H1 (cell line): ENCODE data around the gene SYT15. TPM values are rescaled to one million over a fixed set of nuclear protein-coding genes. Genes with fewer than 3 reads are reported as not detected.
"Not testable (repeated sequence)": the region's sequence is repeated elsewhere in the genome, so short reads cannot be mapped to it uniquely, and the experiment has no call there.

Source experiments
- CTCF ChIA-PET: fragments of 300-600 bp; sonication (Branson Sonifier 250); formaldehyde crosslinking; loops from one replicate; lab custom pipeline; 2021; ENCODE audit not compliant: partially characterized antibody; lab: Charles Lee
- POLR2A ChIA-PET: fragments of 300-600 bp; sonication (Branson Sonifier 250); formaldehyde crosslinking; loops from one replicate; lab custom pipeline; 2021; ENCODE audit warnings: inconsistent platforms; ENCODE audit not compliant: partially characterized antibody; lab: Charles Lee
- DNase-seq, 2 experiments: peaks; one replicate each; pipeline versions ENCODE4 v3.0.0 to v3.0.0-alpha.2; 2010 to 2022; ENCODE audit warnings: low spot score in 2 of 2, low read depth in 1 of 2, mixed read lengths in 1 of 2
- FAIRE-seq: peaks from 2 replicates; lab custom pipeline; 2011; peaks lifted over from hg19 to GRCh38; lab: Jason Lieb, UNC
- H2AFZ ChIP-seq: 2 replicates; pipeline ENCODE4 v1.8.1; 2012; ENCODE audit warnings: low read length, inconsistent platforms
- H2AK5ac ChIP-seq: 2 replicates; pipeline ENCODE4 v1.6.1; 2013; ENCODE audit warnings: low read depth, low read length
- H2BK120ac ChIP-seq: replicated peaks from 2 replicates; pipeline ENCODE3; 2013; ENCODE audit warnings: low read depth, low read length, inconsistent platforms
- H2BK12ac ChIP-seq: 2 replicates; pipeline ENCODE4 v1.6.1; 2013; ENCODE audit warnings: low read depth, low read length
- H2BK15ac ChIP-seq: 2 replicates; pipeline ENCODE4 v1.6.1; 2013; ENCODE audit warnings: low read length
- H2BK20ac ChIP-seq: 2 replicates; pipeline ENCODE4 v1.6.1; 2013; ENCODE audit warnings: low read length
- H2BK5ac ChIP-seq: 2 replicates; pipeline ENCODE4 v1.6.1; 2013; ENCODE audit warnings: low read depth, low read length
- H3K14ac ChIP-seq: 2 replicates; pipeline ENCODE4 v1.6.1; 2013; ENCODE audit warnings: inconsistent platforms; ENCODE audit not compliant: insufficient read length
- H3K18ac ChIP-seq: 2 replicates; pipeline ENCODE4 v1.6.1; 2013; ENCODE audit warnings: low read length; ENCODE audit errors: extremely low read depth
- H3K23ac ChIP-seq: 2 replicates; pipeline ENCODE4 v1.6.1; 2013; ENCODE audit warnings: inconsistent platforms; ENCODE audit not compliant: insufficient read length
- H3K23me2 ChIP-seq: 2 replicates; pipeline ENCODE4 v1.6.1; 2013; ENCODE audit warnings: low read depth, low read length
- H3K27ac ChIP-seq: 2 replicates; pipeline ENCODE4 v1.6.1; 2011; ENCODE audit warnings: low read depth, low read length, inconsistent platforms
- H3K27me3 ChIP-seq, 4 experiments: replicated peaks in 1 of 4; 1 replicate in 1 of 4; 2 replicates in 3 of 4; pipeline versions ENCODE4 v1.6.1 to v1.8.1; 2011 to 2013; ENCODE audit warnings: low read length in 3 of 4, mild to moderate bottlenecking in 3 of 4, inconsistent platforms in 2 of 4, mixed read lengths in 2 of 4, moderate library complexity in 1 of 4; ENCODE audit not compliant: control insufficient read depth in 3 of 4, insufficient read depth in 3 of 4; ENCODE audit errors: extremely low read depth in 1 of 4
- H3K36me3 ChIP-seq, 4 experiments: 2 replicates each; pipeline versions ENCODE4 v1.6.1 to v1.8.1; 2011 to 2013; ENCODE audit warnings: mild to moderate bottlenecking in 4 of 4, low read length in 3 of 4, moderate library complexity in 2 of 4, control low read depth in 1 of 4, inconsistent platforms in 1 of 4; ENCODE audit not compliant: insufficient read depth in 4 of 4, control insufficient read depth in 2 of 4
- H3K4ac ChIP-seq: replicated peaks from 2 replicates; pipeline ENCODE3; 2013; ENCODE audit warnings: low read length, low read depth, mixed read lengths, inconsistent platforms; ENCODE audit not compliant: insufficient read length
- H3K4me1 ChIP-seq, 4 experiments: replicated peaks in 1 of 4; 1 replicate in 1 of 4; 2 replicates in 3 of 4; pipeline versions ENCODE4 v1.6.1 to v1.8.1; 2011 to 2013; ENCODE audit warnings: low read length in 3 of 4, inconsistent platforms in 2 of 4, mixed read lengths in 1 of 4; ENCODE audit not compliant: insufficient read depth in 4 of 4, control insufficient read depth in 3 of 4
- H3K4me2 ChIP-seq, 2 experiments: 2 replicates each; pipeline versions ENCODE4 v1.6.1 to v1.8.1; 2011 to 2013; ENCODE audit warnings: low read depth in 2 of 2, low read length in 2 of 2, control low read depth in 1 of 2, inconsistent platforms in 1 of 2, mild to moderate bottlenecking in 1 of 2; ENCODE audit not compliant: insufficient read depth in 1 of 2
- H3K4me3 ChIP-seq, 4 experiments: fragments of 200-600, 300-600 bp in 1 of 4; sonication (generic), shearing (Covaris generic), sonication (Bioruptor Twin) in 1 of 4; 2 replicates each; pipeline versions ENCODE4 v1.5.1 to v1.8.1; 2011 to 2016; ENCODE audit warnings: low read length in 4 of 4, low read depth in 3 of 4, control low read depth in 2 of 4, inconsistent platforms in 2 of 4, mild to moderate bottlenecking in 2 of 4, mixed read lengths in 1 of 4, moderate library complexity in 1 of 4; ENCODE audit not compliant: insufficient read depth in 2 of 4; ENCODE audit errors: extremely low read depth in 1 of 4
- H3K56ac ChIP-seq: replicated peaks from 2 replicates; pipeline ENCODE3; 2013; ENCODE audit warnings: low read depth, mild to moderate bottlenecking, mixed read lengths, low read length, inconsistent platforms; ENCODE audit not compliant: insufficient read length
- H3K79me1 ChIP-seq: 2 replicates; pipeline ENCODE4 v1.6.1; 2013; ENCODE audit warnings: low read depth, low read length, control low read depth
- H3K79me2 ChIP-seq, 2 experiments: 2 replicates each; pipeline versions ENCODE4 v1.6.1 to v1.8.1; 2012 to 2013; ENCODE audit warnings: low read length in 2 of 2, mild to moderate bottlenecking in 2 of 2, inconsistent platforms in 1 of 2; ENCODE audit not compliant: insufficient read depth in 2 of 2, control insufficient read depth in 1 of 2
- H3K9ac ChIP-seq, 4 experiments: replicated peaks in 1 of 4; 1 replicate in 1 of 4; 2 replicates in 3 of 4; pipeline versions ENCODE4 v1.6.1 to v1.8.1; 2011 to 2013; ENCODE audit warnings: low read depth in 3 of 4, low read length in 3 of 4, control low read depth in 2 of 4, mild to moderate bottlenecking in 2 of 4, moderate library complexity in 2 of 4, inconsistent platforms in 1 of 4; ENCODE audit errors: extremely low read depth in 1 of 4
- H3K9me3 ChIP-seq, 2 experiments: 2 replicates each; pipeline versions ENCODE4 v1.6.1 to v1.8.1; 2012 to 2013; ENCODE audit warnings: mild to moderate bottlenecking in 2 of 2, moderate library complexity in 2 of 2, control low read depth in 1 of 2, inconsistent platforms in 1 of 2, low read depth in 1 of 2, low read length in 1 of 2, mixed read lengths in 1 of 2; ENCODE audit not compliant: insufficient read depth in 2 of 2
- H4K20me1 ChIP-seq, 2 experiments: replicated peaks in 1 of 2; 2 replicates each; pipeline versions ENCODE3 to v1.8.1; 2011 to 2013; ENCODE audit warnings: inconsistent platforms in 2 of 2, low read length in 2 of 2, mild to moderate bottlenecking in 1 of 2; ENCODE audit not compliant: insufficient read depth in 2 of 2, control insufficient read depth in 1 of 2
- H4K5ac ChIP-seq: 2 replicates; pipeline ENCODE4 v1.6.1; 2013; ENCODE audit warnings: low read length, low read depth, mixed read lengths, inconsistent platforms; ENCODE audit not compliant: insufficient read length
- H4K8ac ChIP-seq: 2 replicates; pipeline ENCODE4 v1.8.0; 2013; ENCODE audit warnings: mild to moderate bottlenecking, moderate library complexity, low read length, inconsistent platforms; ENCODE audit not compliant: insufficient read depth; ENCODE audit errors: extremely low read depth
- H4K91ac ChIP-seq: replicated peaks from 2 replicates; pipeline ENCODE3; 2013; ENCODE audit warnings: low read length, mixed read lengths, inconsistent platforms; ENCODE audit not compliant: insufficient read length
- WGBS, 2 experiments: shearing (Covaris generic) in 1 of 2; methylation state at CpG; one replicate each; pipeline versions ENCODE4 v1.1.6 to v1.1.7; 2013 to 2015; ENCODE audit warnings: low lambda C conversion rate in 2 of 2, mixed read lengths in 2 of 2, inconsistent platforms in 1 of 2, low coverage in 1 of 2, missing lambda C conversion rate in 1 of 2; ENCODE audit not compliant: insufficient replicate concordance in 2 of 2, insufficient coverage in 1 of 2, insufficient read length in 1 of 2; ENCODE audit errors: extremely low coverage in 1 of 2, missing lambda C conversion rate in 1 of 2; 5-methylcytosine and 5-hydroxymethylcytosine counted together
- polyA plus RNA-seq, 7 experiments: library from polyadenylated mRNA; depleted of rRNA in 3 of 7; stranded (reverse) in 5 of 7; unstranded in 2 of 7; fragments of >200 nt in 5 of 7; fragments of 200-250 nt in 2 of 7; gene quantifications; 1 replicate in 5 of 7; 2 replicates in 1 of 7; 4 replicates in 1 of 7; pipeline versions ENCODE4 v1.2.1 to v1.2.3, GENCODE V29; 2011 to 2013; ENCODE audit warnings: missing spikeins in 2 of 7, mixed read lengths in 2 of 7
- total RNA-seq: library from RNA; stranded (reverse); fragmentation: NEBNext Ultra II Directional; extraction: Animal tissue kit (Norgen Biotek cat#: 25700); gene quantifications from 2 replicates; pipeline ENCODE4 v1.2.1, GENCODE V29; 2021

SYT15 gene
- total and polyA plus RNA-seq, 2 of the 8 experiments (the other 6 are each of a cell fraction or from before 2014, with no cell fraction given) = 0.39 to 0.61 TPM

DNA sequence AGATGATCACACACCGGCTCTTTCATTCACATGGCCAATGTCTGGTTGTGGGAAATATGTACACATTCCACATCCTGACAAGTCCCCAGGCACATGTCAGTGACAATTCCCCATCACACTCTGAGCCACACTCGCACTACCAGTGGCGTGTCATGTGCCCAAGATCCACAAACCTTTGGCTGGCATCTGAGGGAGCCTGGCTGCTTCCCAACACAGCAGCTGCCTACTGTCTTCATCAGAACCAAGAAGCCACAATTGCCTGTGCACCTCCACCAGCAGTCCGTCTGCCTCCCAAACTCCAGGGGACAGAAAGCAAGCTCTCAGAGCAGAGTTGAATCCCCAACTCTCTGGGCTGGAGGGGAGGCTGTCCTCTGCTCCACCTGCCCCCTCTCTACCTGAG is 6.2 kb upstream of the SYT15 start:
- H3K4me1 ChIP-seq, H4K5ac ChIP-seq, H3K36me3 ChIP-seq, H3K4me3 ChIP-seq, FAIRE-seq, H4K20me1 ChIP-seq, H3K79me2 ChIP-seq, DNase-seq, H3K18ac ChIP-seq, H2BK120ac ChIP-seq, H3K9ac ChIP-seq, H2BK12ac ChIP-seq, H4K8ac ChIP-seq, H4K91ac ChIP-seq, H3K27me3 ChIP-seq, H2AK5ac ChIP-seq, H3K79me1 ChIP-seq, H3K23ac ChIP-seq, H3K14ac ChIP-seq, H2BK20ac ChIP-seq, H3K9me3 ChIP-seq, H3K4me2 ChIP-seq, POLR2A ChIA-PET, H3K27ac ChIP-seq, H3K23me2 ChIP-seq, CTCF ChIA-PET, H2AFZ ChIP-seq, H3K56ac ChIP-seq, H2BK5ac ChIP-seq, H3K4ac ChIP-seq, H2BK15ac ChIP-seq: not testable (repeated sequence)
- WGBS, 2 experiments = 57% methylated on average over 3 of the region's 4 CpGs; no CpG with 5 or more reads in 1 of the 2 experiments

DNA sequence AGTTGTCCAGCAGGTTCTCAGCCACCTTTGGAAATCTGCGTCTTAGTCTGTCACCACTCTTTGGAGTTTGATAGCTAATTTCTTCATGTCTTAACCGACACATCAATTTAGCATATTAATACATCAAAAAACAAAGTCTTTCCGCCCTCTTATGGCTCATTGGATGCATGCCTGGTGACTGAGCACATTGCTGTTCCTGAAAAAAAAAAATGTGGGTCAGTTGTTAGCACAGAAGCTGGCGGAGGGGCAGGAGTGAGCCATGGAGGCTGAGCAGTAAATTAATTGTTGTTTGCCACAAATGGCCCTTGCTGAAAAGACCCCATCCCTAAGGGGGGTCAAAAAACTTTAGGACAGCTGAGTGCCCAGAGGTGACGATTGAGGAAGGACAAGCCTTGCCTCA is 5.6 kb upstream of the SYT15 start:
- H2BK15ac ChIP-seq, H4K20me1 ChIP-seq, H3K4me3 ChIP-seq, H3K27me3 ChIP-seq, DNase-seq, H2AK5ac ChIP-seq, H4K91ac ChIP-seq, H2BK12ac ChIP-seq, H3K56ac ChIP-seq, H3K27ac ChIP-seq, H3K4ac ChIP-seq, H2BK20ac ChIP-seq, H3K23me2 ChIP-seq, POLR2A ChIA-PET, H3K79me2 ChIP-seq, H3K79me1 ChIP-seq, H3K23ac ChIP-seq, H4K8ac ChIP-seq, H3K4me1 ChIP-seq, CTCF ChIA-PET, FAIRE-seq, H3K18ac ChIP-seq, H3K9ac ChIP-seq, H4K5ac ChIP-seq, H3K14ac ChIP-seq, H2BK5ac ChIP-seq, H2BK120ac ChIP-seq, H3K36me3 ChIP-seq, H3K4me2 ChIP-seq, H2AFZ ChIP-seq, H3K9me3 ChIP-seq: not testable (repeated sequence)
- WGBS, 2 experiments = 75% methylated on average over 3 of the region's 5 CpGs; no CpG with 5 or more reads in 1 of the 2 experiments
